Calu3 (cell line): ENCODE data around the gene PNPLA5. TPM values are rescaled to one million over a fixed set of nuclear protein-coding genes. Genes with fewer than 3 reads are reported as not detected.

Experiments used
- BruUV-seq: library from RNA; stranded (reverse); fragments of 400-500 nt; replicated peaks from 2 replicates; lab custom pipeline; 2021; lab: Mats Ljungman, UMichigan
- CTCF ChIA-PET: fragments of 300-600 bp; sonication (Branson Sonifier 250); formaldehyde crosslinking; loops from one replicate; lab custom pipeline; 2022; ENCODE audit warnings: antibody characterized with exemption; lab: Charles Lee
- DNase-seq: peaks from one replicate; pipeline ENCODE4 v3.0.0; 2022
- H3K27ac Mint-ChIP-seq: one replicate; pipeline ENCODE4 v1.8.0; 2022; ENCODE audit warnings: mixed read lengths; ENCODE audit not compliant: unreplicated experiment
- H3K27me3 Mint-ChIP-seq: one replicate; pipeline ENCODE4 v1.8.0; 2022; ENCODE audit warnings: mixed read lengths; ENCODE audit not compliant: unreplicated experiment
- H3K36me3 Mint-ChIP-seq: one replicate; pipeline ENCODE4 v1.8.0; 2022; ENCODE audit warnings: mild to moderate bottlenecking, moderate library complexity, mixed read lengths; ENCODE audit not compliant: insufficient read depth, unreplicated experiment
- H3K4me1 Mint-ChIP-seq: one replicate; pipeline ENCODE4 v1.8.0; 2022; ENCODE audit warnings: mild to moderate bottlenecking, low read depth, mixed read lengths; ENCODE audit not compliant: unreplicated experiment
- H3K4me3 Mint-ChIP-seq: one replicate; pipeline ENCODE4 v1.8.0; 2022; ENCODE audit warnings: mild to moderate bottlenecking, low read depth, moderate library complexity, mixed read lengths; ENCODE audit not compliant: unreplicated experiment
- H3K9me3 Mint-ChIP-seq: one replicate; pipeline ENCODE4 v1.8.0; 2022; ENCODE audit warnings: low read depth, mixed read lengths; ENCODE audit not compliant: unreplicated experiment
- CTCF ChIP-seq: fragments of 200-600 bp; IDR thresholded peaks from one replicate; pipeline ENCODE4 v1.8.0; 2022; ENCODE audit warnings: antibody characterized with exemption; ENCODE audit not compliant: unreplicated experiment
- intact Hi-C: fragments of 100-400 bp; cut with micrococcal nuclease; formaldehyde crosslinking; loops from one replicate; pipeline ENCODE4 v1.10.0; 2022; ENCODE audit not compliant: unreplicated experiment
- total RNA-seq: library from RNA; stranded (reverse); gene quantifications from 2 replicates; pipeline ENCODE4 v1.2.3, GENCODE V29; 2022

The PNPLA5 gene
- total RNA-seq, 1 experiment from 2014 or later, result not detected

GRCh38 chr22:43846966-43847365 lies 44.8 kb downstream of the PNPLA5 start:
- no peak for DNase-seq
- intact Hi-C loops, result no loop called here
- no peaks in the 10 kb centered on the region for H3K9me3 Mint-ChIP-seq
- H3K27me3 Mint-ChIP-seq, result no peaks in the 10 kb centered on the region
- no peak for TF ChIP-seq CTCF
- H3K4me1 Mint-ChIP-seq, result no peaks in the 10 kb centered on the region
- no TSS peak for BruUV-seq
- H3K27ac Mint-ChIP-seq, result no peak overlapping the region
- no peak overlapping the region for H3K4me3 Mint-ChIP-seq
- peaks cover 9% of the 10 kb centered on the region for H3K36me3 Mint-ChIP-seq
- CTCF ChIA-PET, result no interaction called here

- no peaks in the 10 kb centered on the region for H3K27me3 Mint-ChIP-seq
- CTCF ChIA-PET, result no interaction called here
- DNase-seq, result no peak
- no TSS peak for BruUV-seq
- no peak overlapping the region for H3K27ac Mint-ChIP-seq
- H3K4me1 Mint-ChIP-seq, result no peaks in the 10 kb centered on the region
- H3K4me3 Mint-ChIP-seq, result no peak overlapping the region
- intact Hi-C loops, result no loop called here
- peaks cover 9% of the 10 kb centered on the region for H3K36me3 Mint-ChIP-seq
- TF ChIP-seq CTCF, result no peak
- H3K9me3 Mint-ChIP-seq, result no peaks in the 10 kb centered on the region
These were observed 45.8 kb downstream of the PNPLA5 start for GRCh38 chr22:43845981-43846380.

DNA sequence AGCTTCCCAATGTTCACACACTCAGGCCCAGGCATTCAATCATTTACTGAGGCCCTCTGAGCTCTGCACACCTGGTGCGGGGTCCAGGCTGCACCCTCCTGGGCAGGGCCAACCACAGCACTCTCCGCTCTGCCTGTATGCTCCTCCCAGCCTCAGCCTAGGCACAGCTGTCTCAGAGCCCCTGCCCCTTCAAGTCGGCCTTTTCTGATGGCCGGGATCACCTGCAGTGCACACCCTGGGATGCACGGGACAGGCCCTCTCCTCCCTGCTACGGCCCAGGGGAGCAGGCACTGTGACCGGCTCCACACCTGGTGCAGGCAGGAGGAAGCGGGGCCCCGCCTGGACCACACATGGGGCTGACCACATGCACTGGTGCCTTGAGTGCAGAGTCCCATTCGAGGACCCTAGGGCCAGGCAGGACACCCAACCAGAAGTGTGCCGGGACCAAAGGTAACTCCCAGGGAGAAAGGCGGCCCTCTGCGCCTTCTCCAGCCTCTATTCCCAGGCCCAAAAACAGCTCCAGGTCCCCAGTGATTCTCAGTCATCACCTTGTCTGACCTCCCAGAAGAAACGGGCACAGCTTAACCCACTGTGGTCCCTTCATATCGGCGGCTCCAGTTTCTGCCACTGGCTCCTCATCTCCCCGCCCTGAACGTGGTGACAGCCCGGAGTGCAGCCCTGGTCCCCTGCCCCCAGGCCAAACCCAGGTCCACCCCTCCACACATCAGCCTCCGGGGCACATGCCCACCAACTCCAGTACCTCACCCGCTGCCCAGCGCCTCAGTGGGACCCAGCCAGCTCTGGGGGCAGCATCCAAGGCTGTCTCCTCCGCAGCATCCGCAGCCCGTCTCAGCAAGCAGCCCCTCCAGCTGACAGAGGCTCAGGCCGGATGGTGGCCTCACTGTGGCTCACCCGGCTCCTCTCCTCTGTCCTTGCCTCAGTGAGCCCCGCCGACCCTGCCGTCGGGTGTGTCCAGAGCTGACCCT lies 47.0 kb downstream of the PNPLA5 start:
- no peak for DNase-seq
- intact Hi-C loops, result no loop called here
- Mint-ChIP-seq H3K27ac (no peak overlapping the region), H3K27me3 (no peaks in the 10 kb centered on the region), H3K36me3 (peaks cover 9% of the 10 kb centered on the region), H3K4me3 (no peak overlapping the region), H3K4me1 (no peaks in the 10 kb centered on the region), H3K9me3 (no peaks in the 10 kb centered on the region)
- no TSS peak for BruUV-seq
- CTCF ChIA-PET, result no interaction called here
- no peak for TF ChIP-seq CTCF

GRCh38 chr22:43843783-43844530 lies 47.9 kb downstream of the PNPLA5 start:
- no peaks in the 10 kb centered on the region for H3K27me3 Mint-ChIP-seq
- H3K36me3 Mint-ChIP-seq, result peaks cover 9% of the 10 kb centered on the region
- no peaks in the 10 kb centered on the region for H3K4me1 Mint-ChIP-seq
- CTCF ChIA-PET, result no interaction called here
- H3K9me3 Mint-ChIP-seq, result no peaks in the 10 kb centered on the region
- no peak overlapping the region for H3K27ac Mint-ChIP-seq
- no TSS peak for BruUV-seq
- intact Hi-C loops, result no loop called here
- no peak for TF ChIP-seq CTCF
- no peak for DNase-seq
- no peak overlapping the region for H3K4me3 Mint-ChIP-seq
